Measurements from ENCODE around the gene PKN1. TPM values are rescaled to one million over a fixed set of nuclear protein-coding genes. Genes with fewer than 3 reads are reported as not detected.

The PKN1 gene
- total RNA-seq, 2 donors from 2014 or later = 103 to 141 TPM

- Histone ChIP-seq H3K9ac (ENCODE audit: extremely low read depth, low read length, poor library complexity, severe bottlenecking) (no peak overlapping the region), H3K27ac (ENCODE audit: low read depth, low read length) (no peak overlapping the region), H3K4me1 (ENCODE audit: control insufficient read depth, insufficient read depth, low read length) (no peaks in the 10 kb centered on the region), H3K27me3 (ENCODE audit: control insufficient read depth, insufficient read depth, low read length, poor library complexity, severe bottlenecking) (no peaks in the 10 kb centered on the region), H3K9me3 (ENCODE audit: control insufficient read depth, low read length) (no peaks in the 10 kb centered on the region), H3K36me3 (ENCODE audit: control insufficient read depth, insufficient read depth, low read length) (peaks cover 19% of the 10 kb centered on the region), H3K4me3 (ENCODE audit: low read length) (no peak overlapping the region)
- H3K27ac Mint-ChIP-seq = no peak overlapping the region
- H3K27me3 Mint-ChIP-seq (ENCODE audit: insufficient read depth) = no peaks in the 10 kb centered on the region
- no peak for DNase-seq
- H3K4me3 Mint-ChIP-seq = no peak overlapping the region
- peaks cover 19% of the 10 kb centered on the region for H3K36me3 Mint-ChIP-seq (ENCODE audit: low read depth)
- no peaks in the 10 kb centered on the region for H3K9me3 Mint-ChIP-seq
- 92 to 96% methylated on average over 8 to 9 of the region's 9 CpGs for WGBS, 2 experiments (ENCODE audit: insufficient coverage in 1 of 2, insufficient read length in 1 of 2)
- peaks cover 3% of the 10 kb centered on the region for H3K4me1 Mint-ChIP-seq
- TF ChIP-seq CTCF (conservative IDR thresholded peaks at IDR 0.05) = no peak
Measured at GRCh38 chr19:14404312-14404711, 28.8 kb upstream of the PKN1 start.

GRCh38 chr19:14405380-14405757 is 27.7 kb upstream of the PKN1 start:
- WGBS, 2 experiments (ENCODE audit: insufficient coverage in 1 of 2, insufficient read length in 1 of 2) = 55 to 59% methylated on average over 4 to 6 of the region's 6 CpGs
- no peaks in the 10 kb centered on the region for H3K9me3 ChIP-seq (ENCODE audit: control insufficient read depth, low read length)
- no peak overlapping the region for H3K9ac ChIP-seq (ENCODE audit: extremely low read depth, low read length, poor library complexity, severe bottlenecking)
- H3K4me1 Mint-ChIP-seq = peaks cover 3% of the 10 kb centered on the region
- peak overlapping the region; percentile 53 for H3K4me3 Mint-ChIP-seq
- H3K36me3 Mint-ChIP-seq (ENCODE audit: low read depth) = peaks cover 27% of the 10 kb centered on the region
- H3K27ac ChIP-seq (ENCODE audit: low read depth, low read length) = no peak overlapping the region
- H3K9me3 Mint-ChIP-seq = no peaks in the 10 kb centered on the region
- no peaks in the 10 kb centered on the region for H3K27me3 ChIP-seq (ENCODE audit: control insufficient read depth, insufficient read depth, low read length, poor library complexity, severe bottlenecking)
- TF ChIP-seq CTCF (conservative IDR thresholded peaks at IDR 0.05) = peak; percentile 51
- DNase-seq = peak; percentile 81
- H3K36me3 ChIP-seq (ENCODE audit: control insufficient read depth, insufficient read depth, low read length) = peaks cover 28% of the 10 kb centered on the region
- peak overlapping the region; percentile 92 for H3K27ac Mint-ChIP-seq
- H3K4me3 ChIP-seq (ENCODE audit: low read length) = peak overlapping the region; percentile 65
- no peaks in the 10 kb centered on the region for H3K4me1 ChIP-seq (ENCODE audit: control insufficient read depth, insufficient read depth, low read length)
- no peaks in the 10 kb centered on the region for H3K27me3 Mint-ChIP-seq (ENCODE audit: insufficient read depth)

- DNase-seq = peak; percentile 100
- 1 to 11% methylated on average over 26 to 61 of the region's 61 CpGs for WGBS, 2 experiments (ENCODE audit: insufficient coverage in 1 of 2, insufficient read length in 1 of 2)
- Mint-ChIP-seq H3K4me1 (peaks cover 3% of the 10 kb centered on the region), H3K36me3 (ENCODE audit: low read depth) (peaks cover 32% of the 10 kb centered on the region), H3K4me3 (peak overlapping the region; percentile 53), H3K27ac (peak overlapping the region; percentile 92), H3K9me3 (no peaks in the 10 kb centered on the region), H3K27me3 (ENCODE audit: insufficient read depth) (no peaks in the 10 kb centered on the region)
- H3K27ac ChIP-seq (ENCODE audit: low read depth, low read length) = peak overlapping the region; percentile 63
- no peaks in the 10 kb centered on the region for H3K4me1 ChIP-seq (ENCODE audit: control insufficient read depth, insufficient read depth, low read length)
- peak; percentile 97 for TF ChIP-seq CTCF (conservative IDR thresholded peaks at IDR 0.05)
- no peaks in the 10 kb centered on the region for H3K27me3 ChIP-seq (ENCODE audit: control insufficient read depth, insufficient read depth, low read length, poor library complexity, severe bottlenecking)
- H3K9ac ChIP-seq (ENCODE audit: extremely low read depth, low read length, poor library complexity, severe bottlenecking) = no peak overlapping the region
- peaks cover 31% of the 10 kb centered on the region for H3K36me3 ChIP-seq (ENCODE audit: control insufficient read depth, insufficient read depth, low read length)
- H3K4me3 ChIP-seq (ENCODE audit: low read length) = peak overlapping the region; percentile 65
- H3K9me3 ChIP-seq (ENCODE audit: control insufficient read depth, low read length) = no peaks in the 10 kb centered on the region
Measured at GRCh38 chr19:14405758-14406644, 27.1 kb upstream of the PKN1 start.
